ENCODE data around the gene SPATA31D3.
"Not testable (repeated sequence)": the region's sequence is repeated elsewhere in the genome, so short reads cannot be mapped to it uniquely, and the experiment has no call there.

DNA sequence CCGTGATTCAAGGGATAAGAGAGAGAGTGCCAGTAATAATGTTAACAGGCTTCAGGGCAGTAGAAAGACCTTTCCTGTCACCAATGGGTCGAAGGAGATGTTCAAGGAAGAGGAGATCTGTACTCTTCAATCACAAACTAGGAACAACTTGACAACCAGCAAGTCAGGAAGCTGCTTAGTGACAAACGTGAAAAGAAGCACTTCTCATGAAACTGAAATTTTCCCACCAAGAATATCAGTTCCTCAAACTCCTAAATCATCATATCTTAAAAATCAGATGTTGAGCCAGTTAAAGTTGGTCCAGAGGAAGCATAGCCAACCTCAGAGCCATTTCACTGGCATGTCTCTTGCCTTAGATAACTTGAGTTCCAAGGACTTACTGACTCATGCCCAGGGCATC is 9.8 kb upstream of the SPATA31D3 start:
- TF ChIP-seq, protein P1, sequence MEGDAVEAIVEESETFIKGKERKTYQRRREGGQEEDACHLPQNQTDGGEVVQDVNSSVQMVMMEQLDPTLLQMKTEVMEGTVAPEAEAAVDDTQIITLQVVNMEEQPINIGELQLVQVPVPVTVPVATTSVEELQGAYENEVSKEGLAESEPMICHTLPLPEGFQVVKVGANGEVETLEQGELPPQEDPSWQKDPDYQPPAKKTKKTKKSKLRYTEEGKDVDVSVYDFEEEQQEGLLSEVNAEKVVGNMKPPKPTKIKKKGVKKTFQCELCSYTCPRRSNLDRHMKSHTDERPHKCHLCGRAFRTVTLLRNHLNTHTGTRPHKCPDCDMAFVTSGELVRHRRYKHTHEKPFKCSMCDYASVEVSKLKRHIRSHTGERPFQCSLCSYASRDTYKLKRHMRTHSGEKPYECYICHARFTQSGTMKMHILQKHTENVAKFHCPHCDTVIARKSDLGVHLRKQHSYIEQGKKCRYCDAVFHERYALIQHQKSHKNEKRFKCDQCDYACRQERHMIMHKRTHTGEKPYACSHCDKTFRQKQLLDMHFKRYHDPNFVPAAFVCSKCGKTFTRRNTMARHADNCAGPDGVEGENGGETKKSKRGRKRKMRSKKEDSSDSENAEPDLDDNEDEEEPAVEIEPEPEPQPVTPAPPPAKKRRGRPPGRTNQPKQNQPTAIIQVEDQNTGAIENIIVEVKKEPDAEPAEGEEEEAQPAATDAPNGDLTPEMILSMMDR (IDR thresholded peaks at IDR 0.05; ENCODE audit: low read depth, low read length) = not testable (repeated sequence)
- TF ChIP-seq EZH2phosphoT487 (IDR thresholded peaks at IDR 0.05; ENCODE audit: low read depth) = not testable (repeated sequence)

Data from OCI-LY3 (cell line).